SJSA1 (cell line): ENCODE results near the gene GNS. TPM values are rescaled to one million over a fixed set of nuclear protein-coding genes. Genes with fewer than 3 reads are reported as not detected.
"Not testable (repeated sequence)": the region's sequence is repeated elsewhere in the genome, so short reads cannot be mapped to it uniquely, and the experiment has no call there.

Experiments
- DNase-seq, 2 experiments: peaks; one replicate each; pipeline ENCODE4 v3.0.0-alpha.2; 2015 to 2020; ENCODE audit warnings: low spot score in 2 of 2, low read depth in 1 of 2
- H3K27ac ChIP-seq: fragments of 250-450 bp; sonication (Bioruptor Pico); 2 replicates; pipeline ENCODE4 v1.5.1; 2020; ENCODE audit warnings: mild to moderate bottlenecking, moderate library complexity
- H3K27me3 ChIP-seq: fragments of 250-450 bp; sonication (Bioruptor Pico); replicated peaks from 2 replicates; pipeline ENCODE4 v1.5.1; 2020; ENCODE audit warnings: mild to moderate bottlenecking, moderate library complexity
- H3K36me3 ChIP-seq: fragments of 250-450 bp; sonication (Bioruptor Pico); 2 replicates; pipeline ENCODE4 v1.5.1; 2020; ENCODE audit warnings: mild to moderate bottlenecking
- H3K4me1 ChIP-seq: fragments of 250-450 bp; sonication (Bioruptor Pico); replicated peaks from 2 replicates; pipeline ENCODE4 v1.6.1; 2021; ENCODE audit warnings: mild to moderate bottlenecking
- H3K4me3 ChIP-seq: fragments of 250-450 bp; sonication (Bioruptor Pico); 2 replicates; pipeline ENCODE4 v1.5.1; 2020; ENCODE audit warnings: mild to moderate bottlenecking
- H3K9me3 ChIP-seq: fragments of 250-450 bp; sonication (Bioruptor Pico); replicated peaks from 2 replicates; pipeline ENCODE4 v1.5.1; 2020; ENCODE audit warnings: mild to moderate bottlenecking
- total RNA-seq: library from RNA; depleted of rRNA; stranded (reverse); fragments of >200 nt; shearing (Covaris generic); gene quantifications from 2 replicates; pipeline ENCODE4 v1.2.3, GENCODE V29; 2014

The GNS gene
- total RNA-seq, 1 experiment from 2014 or later, result 97.6 TPM

GRCh38 chr12:64691795-64692583, 67.2 kb downstream of the GNS start:
- Histone ChIP-seq H3K36me3 (peaks cover 51% of the 10 kb centered on the region), H3K4me1 (no peaks in the 10 kb centered on the region), H3K27me3 (no peaks in the 10 kb centered on the region), H3K4me3 (no peak overlapping the region), H3K27ac (no peak overlapping the region), H3K9me3 (no peaks in the 10 kb centered on the region)
- no peak for DNase-seq

- no peak overlapping the region for H3K27ac ChIP-seq
- DNase-seq, result no peak
- H3K4me1 ChIP-seq, result no peaks in the 10 kb centered on the region
- H3K27me3 ChIP-seq, result no peaks in the 10 kb centered on the region
- peaks cover 51% of the 10 kb centered on the region for H3K36me3 ChIP-seq
- no peak overlapping the region for H3K4me3 ChIP-seq
- H3K9me3 ChIP-seq, result no peaks in the 10 kb centered on the region
These were observed 67.9 kb downstream of the GNS start for GRCh38 chr12:64691227-64691794.

DNA sequence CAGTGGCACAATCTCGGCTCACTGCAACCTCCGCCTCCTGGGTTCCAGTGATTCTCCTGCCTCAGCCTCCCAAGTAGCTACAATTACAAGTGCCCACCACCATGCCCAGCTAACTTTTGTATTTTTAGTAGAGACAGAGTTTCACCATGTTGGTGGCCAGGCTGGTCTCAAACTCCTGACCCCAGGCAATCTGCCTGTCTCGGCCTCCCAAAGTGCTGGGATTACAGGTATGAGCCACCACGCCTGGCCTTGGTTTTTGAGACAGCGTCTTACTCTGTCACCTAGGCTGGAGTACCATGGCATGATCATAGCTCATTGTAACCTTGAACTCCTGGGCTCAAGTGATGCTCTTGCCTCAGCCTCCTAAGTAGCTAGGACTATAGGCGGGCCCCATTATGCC, 69.0 kb downstream of the GNS start:
- peaks cover 51% of the 10 kb centered on the region for H3K36me3 ChIP-seq
- not testable (repeated sequence) for DNase-seq, H3K4me3 ChIP-seq, H3K27ac ChIP-seq, H3K9me3 ChIP-seq, H3K4me1 ChIP-seq, H3K27me3 ChIP-seq

DNA sequence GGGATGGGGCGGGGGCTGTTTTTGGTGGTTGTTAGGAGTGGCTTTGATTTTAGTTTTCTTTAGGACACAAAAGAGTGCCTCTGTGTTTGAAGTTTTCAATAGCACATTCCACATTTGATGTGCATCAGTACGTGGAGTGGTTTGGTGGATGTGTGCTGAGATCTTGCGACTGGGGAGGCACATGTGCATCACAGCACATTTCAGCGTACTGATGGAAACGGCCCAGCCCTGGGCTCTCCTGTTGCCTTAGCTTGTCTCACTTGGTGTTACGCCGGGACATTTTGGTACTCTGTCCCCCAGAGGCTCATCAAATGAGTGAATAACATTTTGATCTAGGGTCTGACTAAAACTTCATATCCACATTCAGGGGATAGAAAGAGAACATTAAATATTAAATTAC, 70.5 kb downstream of the GNS start:
- DNase-seq, result no peak
- Histone ChIP-seq H3K36me3 (peaks cover 49% of the 10 kb centered on the region), H3K4me1 (no peaks in the 10 kb centered on the region), H3K9me3 (no peaks in the 10 kb centered on the region), H3K4me3 (no peak overlapping the region), H3K27ac (no peak overlapping the region), H3K27me3 (no peaks in the 10 kb centered on the region)

DNA sequence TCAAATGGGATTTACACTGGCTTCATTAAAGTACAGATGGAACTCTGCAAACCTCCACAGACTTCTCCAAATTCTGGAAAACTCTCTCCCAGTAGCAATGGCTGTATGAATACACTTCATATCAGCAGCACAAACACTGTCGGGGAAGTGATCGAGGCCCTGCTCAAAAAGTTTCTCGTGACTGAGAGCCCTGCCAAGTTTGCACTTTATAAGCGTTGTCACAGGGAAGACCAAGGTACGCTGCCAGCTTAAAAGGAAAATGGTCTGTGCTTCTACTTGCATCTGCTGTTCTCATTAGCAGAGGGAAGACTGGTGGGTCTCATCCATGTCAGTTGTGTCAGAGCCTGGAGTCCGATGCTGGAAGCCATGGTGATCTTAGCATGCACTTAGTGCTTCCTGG, 71.0 kb downstream of the GNS start:
- no peaks in the 10 kb centered on the region for H3K27me3 ChIP-seq
- H3K36me3 ChIP-seq, result peaks cover 44% of the 10 kb centered on the region
- DNase-seq, result no peak
- no peaks in the 10 kb centered on the region for H3K9me3 ChIP-seq
- no peak overlapping the region for H3K27ac ChIP-seq
- H3K4me1 ChIP-seq, result no peaks in the 10 kb centered on the region
- no peak overlapping the region for H3K4me3 ChIP-seq

DNA sequence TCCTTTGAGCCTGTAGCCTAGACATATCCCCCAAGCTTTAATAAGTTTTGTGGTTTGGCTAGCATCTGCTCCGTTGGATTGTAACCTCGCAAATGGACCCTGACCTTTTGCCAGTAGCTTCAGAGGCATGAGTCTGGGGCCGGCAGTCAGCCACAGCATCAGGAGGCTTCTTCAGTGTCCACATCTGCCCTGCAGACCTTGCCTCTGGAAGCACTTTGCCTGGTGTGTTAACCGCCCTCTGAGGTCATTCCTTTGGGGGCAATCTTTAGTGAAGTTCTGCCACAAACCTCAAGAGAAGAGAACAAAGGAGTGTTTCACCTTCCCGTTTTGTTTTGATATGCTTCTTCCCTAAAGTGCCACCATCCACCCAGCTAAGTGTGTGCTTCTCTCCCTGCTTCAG, 71.4 kb downstream of the GNS start:
- Histone ChIP-seq H3K27me3 (no peaks in the 10 kb centered on the region), H3K36me3 (peaks cover 44% of the 10 kb centered on the region), H3K9me3 (no peaks in the 10 kb centered on the region), H3K4me3 (no peak overlapping the region), H3K27ac (no peak overlapping the region), H3K4me1 (no peaks in the 10 kb centered on the region)
- no peak for DNase-seq

- Histone ChIP-seq H3K9me3 (no peaks in the 10 kb centered on the region), H3K4me1 (no peaks in the 10 kb centered on the region), H3K36me3 (peaks cover 27% of the 10 kb centered on the region), H3K27ac (no peak overlapping the region), H3K27me3 (no peaks in the 10 kb centered on the region), H3K4me3 (no peak overlapping the region)
- no peak for DNase-seq
These were observed 73.6 kb downstream of the GNS start for GRCh38 chr12:64685605-64686004.

- Histone ChIP-seq H3K9me3 (no peaks in the 10 kb centered on the region), H3K36me3 (peaks cover 27% of the 10 kb centered on the region), H3K4me3 (no peak overlapping the region), H3K4me1 (peaks cover 4% of the 10 kb centered on the region), H3K27ac (no peak overlapping the region), H3K27me3 (no peaks in the 10 kb centered on the region)
- DNase-seq, result no peak
These were observed 74.2 kb downstream of the GNS start for GRCh38 chr12:64685050-64685449.

DNA sequence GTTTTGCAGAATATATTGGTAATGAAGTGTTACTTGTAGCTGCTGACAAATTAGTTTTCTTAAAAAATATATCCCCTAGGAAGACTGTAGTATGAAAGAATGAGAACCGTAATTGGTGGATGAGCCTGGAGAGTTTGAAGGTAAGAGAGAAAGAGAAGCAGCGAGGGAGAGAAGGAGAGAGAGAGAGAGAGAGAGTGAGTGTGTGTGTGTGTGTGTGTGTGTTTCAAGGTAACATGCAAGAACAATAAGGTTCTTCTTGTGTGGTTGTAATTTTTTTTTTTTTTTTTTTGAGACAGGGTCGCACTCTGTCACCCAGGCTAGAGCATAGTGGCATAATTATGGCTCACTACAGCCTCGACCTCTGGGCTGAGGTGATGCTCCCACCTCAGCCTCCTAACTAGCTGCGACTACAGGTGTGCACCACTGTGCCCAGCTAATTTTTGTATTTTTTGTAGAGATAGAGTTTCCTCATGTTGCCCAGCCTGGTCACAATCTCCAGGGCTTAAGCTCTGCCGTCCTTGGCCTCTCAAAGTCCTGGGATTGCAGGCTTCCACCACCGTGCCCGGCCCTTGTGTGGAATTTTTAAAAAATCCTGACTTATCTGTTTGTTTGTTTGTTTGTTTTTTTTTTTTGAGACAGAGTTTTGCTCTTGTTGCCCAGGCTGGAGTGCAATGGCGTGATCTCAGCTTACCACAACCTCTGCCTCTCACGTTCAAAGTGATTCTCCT, 75.2 kb downstream of the GNS start:
- peaks cover 12% of the 10 kb centered on the region for H3K4me1 ChIP-seq
- no peaks in the 10 kb centered on the region for H3K27me3 ChIP-seq
- H3K9me3 ChIP-seq, result no peaks in the 10 kb centered on the region
- peaks cover 22% of the 10 kb centered on the region for H3K36me3 ChIP-seq
- no peak for DNase-seq
- H3K27ac ChIP-seq, result no peak overlapping the region
- H3K4me3 ChIP-seq, result no peak overlapping the region

GRCh38 chr12:64682572-64683277, 76.5 kb downstream of the GNS start:
- no peak overlapping the region for H3K4me3 ChIP-seq
- H3K4me1 ChIP-seq, result peaks cover 15% of the 10 kb centered on the region
- H3K9me3 ChIP-seq, result no peaks in the 10 kb centered on the region
- no peak overlapping the region for H3K27ac ChIP-seq
- DNase-seq, result no peak
- H3K27me3 ChIP-seq, result no peaks in the 10 kb centered on the region
- H3K36me3 ChIP-seq, result peaks cover 14% of the 10 kb centered on the region

- no peak for DNase-seq
- Histone ChIP-seq H3K9me3 (no peaks in the 10 kb centered on the region), H3K4me1 (peaks cover 15% of the 10 kb centered on the region), H3K4me3 (no peak overlapping the region), H3K36me3 (peaks cover 11% of the 10 kb centered on the region), H3K27me3 (no peaks in the 10 kb centered on the region), H3K27ac (no peak overlapping the region)
These were observed 77.8 kb downstream of the GNS start for GRCh38 chr12:64681200-64682052.

GRCh38 chr12:64680235-64680634, 79.0 kb downstream of the GNS start:
- Histone ChIP-seq H3K4me1 (peaks cover 24% of the 10 kb centered on the region), H3K4me3 (no peak overlapping the region), H3K36me3 (peaks cover 6% of the 10 kb centered on the region), H3K27ac (peak overlapping the region; percentile 81), H3K27me3 (no peaks in the 10 kb centered on the region), H3K9me3 (no peaks in the 10 kb centered on the region)
- no peak for DNase-seq

GRCh38 chr12:64679487-64680001, 79.7 kb downstream of the GNS start:
- Histone ChIP-seq H3K4me1 (peaks cover 25% of the 10 kb centered on the region), H3K4me3 (peak overlapping the region; percentile 13), H3K9me3 (no peaks in the 10 kb centered on the region), H3K36me3 (no peaks in the 10 kb centered on the region), H3K27ac (peak overlapping the region; percentile 81), H3K27me3 (no peaks in the 10 kb centered on the region)
- peak; percentile 71 to 79 for DNase-seq
